HL-60/S4 treated with retinoic acid at 250 ng/mL for 4 days and 3 days (cell line): Measurements from ENCODE around the gene ERICH2.
"Not testable (repeated sequence)": the region's sequence is repeated elsewhere in the genome, so short reads cannot be mapped to it uniquely, and the experiment has no call there.

Source experiments
- in situ Hi-C: fragments of 300-500 bp; cut with MboI; formaldehyde crosslinking; loops from 2 replicates; pipeline ENCODE4 v1.7.0; 2022; ENCODE audit warnings: low sequenced_read_pairs

Gene ERICH2

DNA sequence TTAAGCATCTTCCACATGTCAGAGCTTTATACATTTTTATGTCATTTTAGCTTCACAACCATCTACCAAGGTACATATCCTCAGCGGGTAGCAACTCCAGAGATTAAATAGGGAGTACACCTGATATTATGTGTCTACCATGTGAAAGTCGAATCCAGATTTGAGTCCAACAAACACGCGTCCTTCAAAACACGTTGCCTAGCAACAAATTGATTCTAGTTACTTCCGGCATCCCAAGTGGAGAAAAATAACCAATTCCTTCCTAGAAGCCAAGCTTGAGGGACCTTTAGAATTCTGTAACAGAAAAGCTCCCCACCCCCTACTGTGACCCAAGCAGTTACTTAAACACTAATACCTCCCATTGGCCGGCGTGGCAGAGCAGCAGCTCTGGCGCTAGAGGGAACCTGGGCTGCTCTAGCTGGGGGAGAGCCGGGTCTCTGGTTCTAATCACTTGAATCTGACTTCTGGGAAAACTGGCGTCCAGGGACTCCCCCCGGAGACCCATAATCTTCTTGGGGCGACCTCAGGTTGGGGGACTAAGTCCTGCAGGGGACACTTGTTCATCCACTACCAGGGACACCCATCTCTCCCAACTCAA, at the start of gene ERICH2:
Gene ERICH2, plus strand, starts transcription at position 371 of the 598 bp plus-strand sequence. CDS start 304 bp downstream, outside the sequence.
- in situ Hi-C loops: no loop called here

- in situ Hi-C loops: no loop called here
These were observed 48.5 kb upstream of the ERICH2 start for GRCh38 chr2:170721678-170722077.

GRCh38 chr2:170722301-170722700, 47.9 kb upstream of the ERICH2 start:
- in situ Hi-C loops: no loop called here

- in situ Hi-C loops: no loop called here
These were observed 46.7 kb upstream of the ERICH2 start for GRCh38 chr2:170723446-170723958.

DNA sequence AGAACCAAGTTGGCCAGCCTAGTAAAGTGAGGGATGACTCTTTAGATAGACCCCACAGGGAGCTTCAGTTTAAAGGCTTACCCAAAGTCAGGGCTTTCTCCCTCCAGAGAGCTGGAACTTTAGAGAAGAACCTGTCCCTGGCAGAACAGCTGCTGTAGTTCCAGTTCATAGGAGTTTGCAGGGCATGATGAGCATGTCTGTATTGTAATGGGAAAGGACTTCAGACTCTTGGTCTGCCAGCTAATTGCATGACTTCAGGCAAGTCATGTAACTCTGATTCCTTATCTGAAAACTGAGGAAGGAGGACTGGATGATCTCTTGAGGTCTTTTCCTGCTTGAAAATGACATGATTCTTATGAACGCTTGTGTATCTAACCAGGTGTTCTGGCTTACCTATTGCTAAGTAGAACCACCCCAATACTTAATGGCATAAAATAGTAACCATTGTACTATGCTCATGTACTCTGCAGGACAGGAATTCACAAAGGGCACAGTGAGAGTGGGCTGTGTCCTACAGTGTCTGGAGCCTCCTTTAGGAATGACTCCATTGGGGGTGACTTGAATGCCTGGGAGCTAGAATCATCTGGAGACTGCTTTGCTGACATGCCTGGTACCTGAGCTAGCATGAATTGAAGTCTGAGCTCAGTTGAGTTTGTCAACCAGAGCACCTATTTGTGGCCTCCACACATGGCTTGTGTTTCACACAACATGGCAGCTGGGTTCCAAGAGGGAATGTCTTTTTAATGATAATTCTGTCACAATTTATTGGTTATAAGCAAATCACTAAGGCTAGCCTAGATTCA, 36.2 kb upstream of the ERICH2 start:
- in situ Hi-C loops: no loop called here

DNA sequence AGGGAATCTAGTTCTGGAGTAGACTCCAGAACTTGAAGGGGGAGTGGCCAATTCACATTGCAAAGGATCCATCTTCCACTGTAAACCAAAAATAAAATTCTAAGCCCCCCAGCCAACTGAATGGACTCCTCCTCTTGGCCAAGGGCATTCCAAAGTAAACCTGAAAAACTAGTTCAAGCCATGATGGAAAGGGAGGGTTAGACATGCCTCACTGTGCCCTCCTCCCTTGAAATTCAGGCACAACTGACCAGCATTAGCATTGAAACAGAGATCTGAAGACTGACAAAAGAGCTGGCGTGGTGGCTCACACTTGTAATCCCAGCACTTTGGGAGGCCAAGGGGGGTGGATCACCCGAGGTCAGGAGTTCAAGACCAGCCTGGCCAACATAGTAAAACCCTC, 35.6 kb upstream of the ERICH2 start:
- in situ Hi-C loops: not testable (repeated sequence)

GRCh38 chr2:170736628-170737027, 33.5 kb upstream of the ERICH2 start:
- in situ Hi-C loops: no loop called here

DNA sequence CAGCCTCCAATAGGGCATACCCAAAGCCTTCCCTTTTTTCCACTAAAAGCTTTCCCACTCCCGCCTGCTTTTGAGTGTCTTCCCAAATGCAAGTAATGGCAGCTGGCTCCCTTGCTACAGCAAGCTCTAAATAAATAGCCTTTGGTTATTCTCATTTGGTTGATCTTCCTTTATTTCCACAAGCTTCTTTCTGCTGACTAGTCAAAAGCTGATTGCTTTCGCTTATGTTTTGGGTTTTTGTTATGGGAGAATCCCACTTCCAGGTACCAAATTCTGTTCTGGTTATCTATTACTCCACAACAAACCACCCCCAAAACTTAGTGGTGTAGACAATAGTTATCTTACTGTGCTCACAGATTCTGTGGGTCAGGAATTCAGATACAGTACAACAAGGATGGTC, 32.8 kb upstream of the ERICH2 start:
- in situ Hi-C loops: no loop called here

DNA sequence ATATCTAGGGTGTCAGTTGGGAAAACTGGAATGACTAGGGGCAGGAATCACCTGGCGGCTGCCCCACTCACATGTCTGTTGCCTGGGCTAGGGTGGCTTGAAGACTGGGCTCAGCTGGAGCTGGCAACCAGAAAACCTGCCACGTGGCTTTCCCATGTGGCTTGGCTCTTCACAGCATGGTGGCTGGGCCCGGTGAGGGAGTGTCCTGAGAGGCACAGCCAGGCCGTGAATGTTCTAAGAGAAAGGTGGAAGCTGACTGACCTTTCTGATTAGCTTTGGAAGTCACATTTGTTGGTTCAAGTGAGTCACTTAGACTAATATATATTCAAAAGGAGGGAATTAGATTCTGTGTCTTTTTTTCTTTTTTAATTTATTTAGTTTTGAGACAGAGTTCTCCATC, 32.4 kb upstream of the ERICH2 start:
- in situ Hi-C loops: no loop called here

GRCh38 chr2:170739048-170739447, 31.1 kb upstream of the ERICH2 start:
- in situ Hi-C loops: no loop called here

GRCh38 chr2:170739507-170740046, 30.6 kb upstream of the ERICH2 start:
- in situ Hi-C loops: no loop called here

DNA sequence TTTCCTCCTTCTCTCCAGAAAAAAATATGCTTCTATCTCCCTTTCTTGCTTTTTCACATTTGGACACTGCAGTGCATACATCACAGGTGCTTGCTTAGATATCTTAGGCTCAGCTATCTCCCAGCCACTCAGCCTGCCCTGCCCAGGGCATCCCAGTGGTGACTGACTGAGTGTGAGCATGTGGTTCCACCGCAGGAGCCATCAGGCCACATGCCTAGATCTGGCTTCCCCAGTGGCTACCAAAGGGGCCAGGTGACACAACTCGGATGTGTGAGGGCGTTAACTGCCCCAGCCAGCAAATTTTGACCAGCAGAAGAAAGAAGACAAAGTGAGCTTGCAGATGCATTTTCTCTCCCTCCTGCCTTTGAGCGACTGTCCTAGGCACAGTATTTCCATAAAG, 29.5 kb upstream of the ERICH2 start:
- in situ Hi-C loops: no loop called here

DNA sequence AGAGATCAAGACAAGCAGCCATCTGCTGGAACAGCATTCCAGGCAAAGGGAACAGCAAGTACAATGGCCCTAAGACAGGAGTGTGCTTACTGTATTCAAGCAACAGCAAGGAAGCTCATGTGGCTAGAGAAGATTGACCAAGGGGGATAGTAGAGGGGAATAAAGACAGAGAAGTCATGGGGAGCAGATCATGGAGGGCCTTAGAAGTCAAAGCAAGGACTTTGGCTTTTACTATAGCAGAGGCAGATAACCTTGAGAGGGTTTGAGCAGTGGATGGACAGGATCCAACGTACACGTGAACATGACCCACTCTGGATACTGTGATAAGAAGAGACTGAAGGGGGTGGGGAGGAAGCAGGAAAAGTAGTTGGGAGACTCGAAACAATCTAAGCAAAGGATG, 28.2 kb upstream of the ERICH2 start:
- in situ Hi-C loops: no loop called here

DNA sequence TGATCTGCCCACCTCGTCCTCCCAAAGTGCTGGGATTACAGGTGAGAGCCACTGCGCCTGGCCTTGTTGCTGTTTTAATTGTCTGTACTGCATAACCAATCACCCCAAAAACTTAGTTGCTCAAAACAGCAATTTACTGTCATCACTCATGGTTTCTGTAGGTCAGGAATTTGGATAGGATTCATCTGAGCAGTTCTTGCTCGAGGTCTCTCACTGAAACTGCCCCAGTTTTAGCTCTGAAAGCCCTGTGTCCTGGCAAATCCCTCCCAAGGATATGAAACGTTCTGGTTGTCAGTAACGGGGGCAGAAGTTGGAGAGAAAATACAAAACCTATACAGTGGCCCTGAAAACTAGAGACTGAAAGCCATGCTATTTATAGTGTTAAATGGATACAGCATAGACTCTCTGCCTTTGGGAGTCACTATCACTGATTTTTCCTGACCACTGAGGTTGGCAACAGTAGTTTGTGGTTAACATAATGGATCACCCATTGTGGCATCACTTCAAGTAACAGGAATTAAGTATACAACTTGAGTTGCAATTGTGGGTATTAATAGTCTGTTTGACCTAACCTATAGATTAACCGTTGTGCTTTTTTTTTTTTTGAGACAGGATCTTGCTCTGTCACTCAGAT, 27.2 kb upstream of the ERICH2 start:
- in situ Hi-C loops: no loop called here

- in situ Hi-C loops: no loop called here
These were observed 26.5 kb upstream of the ERICH2 start for GRCh38 chr2:170743530-170744239.

DNA sequence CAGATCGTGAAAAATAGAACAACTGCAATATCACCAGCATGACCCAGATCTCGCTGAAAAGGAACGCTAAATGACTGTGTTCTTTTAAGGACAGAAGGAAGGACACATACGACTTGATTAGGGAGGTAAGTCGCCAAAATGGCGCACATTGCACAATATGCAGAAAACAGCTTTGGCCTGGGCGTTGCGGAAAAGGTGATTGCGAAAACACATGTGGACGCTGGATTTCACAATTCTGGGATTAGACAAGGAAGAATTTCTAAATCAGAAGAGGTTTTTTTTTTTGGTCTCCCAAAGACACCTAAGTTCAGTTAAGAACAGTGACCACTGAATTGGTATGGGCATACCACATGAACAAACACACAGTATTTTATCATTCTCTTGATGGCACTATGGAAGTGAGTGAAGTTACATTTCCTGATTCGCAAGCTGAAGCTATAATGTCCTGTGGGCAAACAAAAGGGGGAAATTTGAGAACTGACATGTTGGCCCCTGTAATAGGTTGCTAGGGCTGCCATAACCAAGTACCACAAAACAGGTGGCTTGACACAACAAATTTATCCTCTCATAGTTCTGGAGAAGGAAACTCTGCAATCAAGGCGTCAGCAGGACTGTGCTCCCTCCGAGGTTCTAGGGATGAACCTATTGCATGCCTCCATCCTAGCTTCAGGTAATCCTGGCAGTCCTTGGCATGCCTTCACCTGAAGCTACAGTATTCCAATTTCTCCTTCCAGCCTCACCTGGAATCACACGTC, 25.8 kb upstream of the ERICH2 start:
- in situ Hi-C loops: no loop called here

DNA sequence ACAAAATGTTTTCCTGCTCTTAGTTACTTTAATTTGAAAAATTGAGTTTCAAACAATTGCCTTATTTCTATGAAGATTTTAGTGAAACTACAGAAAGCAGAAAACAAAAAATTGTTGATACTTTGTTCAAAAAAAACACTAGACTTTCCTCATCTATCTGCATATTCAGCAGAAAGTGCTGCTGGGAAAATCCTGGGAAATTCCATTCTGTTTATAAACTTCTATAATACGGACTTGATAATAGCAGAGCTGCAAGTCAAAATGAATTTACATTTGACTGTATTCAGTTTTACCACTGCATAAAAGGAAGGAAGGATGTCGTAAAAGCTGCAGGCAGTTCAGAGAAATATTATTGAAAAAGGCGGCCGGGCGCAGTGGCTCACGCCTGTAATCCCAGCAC, 24.9 kb upstream of the ERICH2 start:
- in situ Hi-C loops: no loop called here

GRCh38 chr2:170747921-170748320, 22.3 kb upstream of the ERICH2 start:
- in situ Hi-C loops: no loop called here

- in situ Hi-C loops: not testable (repeated sequence)
These were observed 18.6 kb upstream of the ERICH2 start for GRCh38 chr2:170751555-170751954.

- in situ Hi-C loops: no loop called here
These were observed 8.6 kb upstream of the ERICH2 start for GRCh38 chr2:170761572-170761971.
